MCF 10A (cell line): Measurements from ENCODE around the gene ZNF148. TPM values are rescaled to one million over a fixed set of nuclear protein-coding genes. Genes with fewer than 3 reads are reported as not detected.

Source experiments
- BruUV-seq: library from RNA; stranded (reverse); fragments of 400-500 nt; replicated peaks from 2 replicates; lab custom pipeline; 2021; lab: Mats Ljungman, UMichigan
- CTCF ChIA-PET: fragments of 300-600 bp; sonication (Branson Sonifier 250); formaldehyde crosslinking; extraction: SDS; loops from one replicate; lab custom pipeline; 2021; ENCODE audit warnings: antibody characterized with exemption, inconsistent platforms; lab: Yijun Ruan, JAX
- POLR2A ChIA-PET: fragments of 300-600, 350-650 bp; sonication (Branson Sonifier 250); formaldehyde crosslinking; extraction: SDS; loops from one replicate; lab custom pipeline; 2020; ENCODE audit warnings: antibody characterized with exemption, inconsistent platforms; lab: Yijun Ruan, JAX
- DNase-seq: peaks from one replicate; pipeline ENCODE4 v3.0.0-alpha.2; 2018; ENCODE audit not compliant: unreplicated experiment
- H3K27ac Mint-ChIP-seq: one replicate; pipeline ENCODE4 v1.8.0; 2022; ENCODE audit warnings: mild to moderate bottlenecking, low read depth, mixed read lengths; ENCODE audit not compliant: unreplicated experiment
- H3K27me3 Mint-ChIP-seq: one replicate; pipeline ENCODE4 v1.8.0; 2022; ENCODE audit warnings: mixed read lengths; ENCODE audit not compliant: insufficient read depth, unreplicated experiment
- H3K36me3 Mint-ChIP-seq: one replicate; pipeline ENCODE4 v1.8.0; 2022; ENCODE audit warnings: mild to moderate bottlenecking, moderate library complexity, mixed read lengths; ENCODE audit not compliant: insufficient read depth, unreplicated experiment
- H3K4me1 Mint-ChIP-seq: one replicate; pipeline ENCODE4 v1.8.0; 2022; ENCODE audit warnings: mixed read lengths; ENCODE audit not compliant: insufficient read depth, unreplicated experiment
- H3K4me3 Mint-ChIP-seq: one replicate; pipeline ENCODE4 v1.8.0; 2022; ENCODE audit warnings: mild to moderate bottlenecking, moderate library complexity, mixed read lengths; ENCODE audit not compliant: unreplicated experiment
- H3K9me3 Mint-ChIP-seq: one replicate; pipeline ENCODE4 v1.8.0; 2022; ENCODE audit warnings: mixed read lengths; ENCODE audit not compliant: unreplicated experiment
- intact Hi-C: fragments of 100-400 bp; cut with micrococcal nuclease; formaldehyde crosslinking; loops from 2 replicates; pipeline ENCODE4 v1.14.1; 2022
- total RNA-seq: library from RNA; stranded (reverse); gene quantifications from 2 replicates; pipeline ENCODE4 v1.2.3, GENCODE V29; 2022
- TF ChIP-seq, protein P1 (sequence below): fragments of 200-600 bp; IDR thresholded peaks from one replicate; pipeline ENCODE4 v1.8.0; 2022; ENCODE audit warnings: antibody characterized with exemption, mild to moderate bottlenecking; ENCODE audit not compliant: unreplicated experiment

Gene ZNF148
- total RNA-seq, 1 experiment from 2014 or later, result 35.2 TPM

DNA sequence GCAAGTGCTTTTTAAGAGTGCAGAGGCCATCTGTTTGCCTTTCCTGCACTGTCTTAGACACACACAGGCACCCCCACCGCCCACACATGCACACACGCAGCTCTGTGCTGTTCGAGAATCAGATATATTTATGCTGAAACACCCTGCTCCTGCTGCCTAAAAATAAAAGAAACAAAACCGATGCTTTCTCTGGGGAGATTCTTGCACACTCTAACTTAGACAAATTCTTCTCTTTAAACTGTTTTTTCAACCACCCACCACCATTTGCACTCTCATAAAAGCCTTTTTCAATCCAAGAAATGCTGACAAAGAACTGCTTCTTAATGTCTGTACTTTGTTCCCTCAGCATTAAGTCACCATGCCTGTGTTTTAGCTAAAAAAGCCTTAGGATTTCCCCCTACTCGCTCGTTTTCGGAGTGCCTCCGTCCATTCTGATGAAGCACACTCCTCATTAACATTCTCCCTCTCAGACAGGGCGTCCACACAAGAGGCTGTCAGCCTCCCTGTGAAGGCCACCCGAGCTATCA is 188.8 kb downstream of the ZNF148 start:
- no peaks in the 10 kb centered on the region for H3K4me1 Mint-ChIP-seq
- DNase-seq, result no peak
- no peaks in the 10 kb centered on the region for H3K36me3 Mint-ChIP-seq
- TF ChIP-seq, protein P1, sequence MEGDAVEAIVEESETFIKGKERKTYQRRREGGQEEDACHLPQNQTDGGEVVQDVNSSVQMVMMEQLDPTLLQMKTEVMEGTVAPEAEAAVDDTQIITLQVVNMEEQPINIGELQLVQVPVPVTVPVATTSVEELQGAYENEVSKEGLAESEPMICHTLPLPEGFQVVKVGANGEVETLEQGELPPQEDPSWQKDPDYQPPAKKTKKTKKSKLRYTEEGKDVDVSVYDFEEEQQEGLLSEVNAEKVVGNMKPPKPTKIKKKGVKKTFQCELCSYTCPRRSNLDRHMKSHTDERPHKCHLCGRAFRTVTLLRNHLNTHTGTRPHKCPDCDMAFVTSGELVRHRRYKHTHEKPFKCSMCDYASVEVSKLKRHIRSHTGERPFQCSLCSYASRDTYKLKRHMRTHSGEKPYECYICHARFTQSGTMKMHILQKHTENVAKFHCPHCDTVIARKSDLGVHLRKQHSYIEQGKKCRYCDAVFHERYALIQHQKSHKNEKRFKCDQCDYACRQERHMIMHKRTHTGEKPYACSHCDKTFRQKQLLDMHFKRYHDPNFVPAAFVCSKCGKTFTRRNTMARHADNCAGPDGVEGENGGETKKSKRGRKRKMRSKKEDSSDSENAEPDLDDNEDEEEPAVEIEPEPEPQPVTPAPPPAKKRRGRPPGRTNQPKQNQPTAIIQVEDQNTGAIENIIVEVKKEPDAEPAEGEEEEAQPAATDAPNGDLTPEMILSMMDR, result no peak
- H3K27ac Mint-ChIP-seq, result no peak overlapping the region
- no TSS peak for BruUV-seq
- ChIA-PET CTCF (no interaction called here), POLR2A (no interaction called here)
- no peaks in the 10 kb centered on the region for H3K9me3 Mint-ChIP-seq
- H3K4me3 Mint-ChIP-seq, result no peak overlapping the region
- no peaks in the 10 kb centered on the region for H3K27me3 Mint-ChIP-seq
- intact Hi-C loops, result no loop called here

DNA sequence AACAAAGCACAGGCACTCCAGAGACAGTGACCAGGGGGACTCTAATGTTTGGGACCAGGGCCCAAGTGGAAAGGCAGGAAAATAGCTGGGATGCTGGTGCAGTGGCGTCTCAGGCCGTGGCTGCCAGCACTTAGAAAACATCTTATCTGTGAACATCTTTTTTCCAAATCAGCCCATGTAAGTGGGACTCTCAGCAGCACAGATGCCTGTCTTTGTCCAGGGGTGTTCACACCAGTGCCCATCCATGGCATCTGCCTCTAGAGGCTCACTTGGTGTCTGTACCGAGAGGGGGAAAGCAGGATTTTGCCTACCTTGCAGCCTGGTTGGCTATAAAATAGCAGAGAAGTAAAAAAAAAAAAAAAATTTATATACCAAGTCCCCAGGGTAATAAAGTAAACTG is 189.3 kb downstream of the ZNF148 start:
- no peak overlapping the region for H3K4me3 Mint-ChIP-seq
- no peak overlapping the region for H3K27ac Mint-ChIP-seq
- TF ChIP-seq, protein P1, result no peak
- ChIA-PET POLR2A (no interaction called here), CTCF (no interaction called here)
- H3K27me3 Mint-ChIP-seq, result no peaks in the 10 kb centered on the region
- no peaks in the 10 kb centered on the region for H3K9me3 Mint-ChIP-seq
- H3K36me3 Mint-ChIP-seq, result peaks cover under 1% of the 10 kb centered on the region
- no peaks in the 10 kb centered on the region for H3K4me1 Mint-ChIP-seq
- intact Hi-C loops, result no loop called here
- DNase-seq, result no peak
- no TSS peak for BruUV-seq

DNA sequence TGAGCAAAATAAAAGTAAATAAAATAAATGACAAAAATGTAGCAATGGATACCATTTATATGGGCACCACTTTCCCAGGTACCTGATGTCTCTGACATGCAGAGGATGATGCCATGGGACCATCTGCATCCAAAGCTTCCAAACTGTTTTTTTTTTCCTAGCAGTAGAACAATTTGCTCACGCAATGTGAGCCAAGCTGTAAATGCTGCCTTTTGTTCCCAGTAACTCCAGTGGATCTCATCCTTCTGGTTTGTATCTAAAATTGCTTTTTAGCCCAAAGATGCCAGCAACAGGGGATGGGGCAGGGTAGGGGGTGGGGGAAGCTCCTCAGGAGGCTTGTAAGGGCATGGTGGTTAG is 195.3 kb downstream of the ZNF148 start:
- Mint-ChIP-seq H3K4me1 (no peaks in the 10 kb centered on the region), H3K27me3 (no peaks in the 10 kb centered on the region), H3K27ac (no peak overlapping the region), H3K36me3 (peaks cover 5% of the 10 kb centered on the region), H3K9me3 (no peaks in the 10 kb centered on the region), H3K4me3 (no peak overlapping the region)
- TF ChIP-seq, protein P1, result no peak
- ChIA-PET CTCF (interaction anchor here (0.6 to 1.5 kb wide), 2 partner anchors 12 to 44 kb away, joined by 3 to 4 read pairs; no protein-coding TSS in a partner anchor), POLR2A (interaction anchor here (0.6 kb wide), 1 partner anchor 16 kb away, joined by 3 read pairs; no protein-coding TSS in a partner anchor)
- intact Hi-C loops, result no loop called here
- no TSS peak for BruUV-seq
- DNase-seq, result no peak

DNA sequence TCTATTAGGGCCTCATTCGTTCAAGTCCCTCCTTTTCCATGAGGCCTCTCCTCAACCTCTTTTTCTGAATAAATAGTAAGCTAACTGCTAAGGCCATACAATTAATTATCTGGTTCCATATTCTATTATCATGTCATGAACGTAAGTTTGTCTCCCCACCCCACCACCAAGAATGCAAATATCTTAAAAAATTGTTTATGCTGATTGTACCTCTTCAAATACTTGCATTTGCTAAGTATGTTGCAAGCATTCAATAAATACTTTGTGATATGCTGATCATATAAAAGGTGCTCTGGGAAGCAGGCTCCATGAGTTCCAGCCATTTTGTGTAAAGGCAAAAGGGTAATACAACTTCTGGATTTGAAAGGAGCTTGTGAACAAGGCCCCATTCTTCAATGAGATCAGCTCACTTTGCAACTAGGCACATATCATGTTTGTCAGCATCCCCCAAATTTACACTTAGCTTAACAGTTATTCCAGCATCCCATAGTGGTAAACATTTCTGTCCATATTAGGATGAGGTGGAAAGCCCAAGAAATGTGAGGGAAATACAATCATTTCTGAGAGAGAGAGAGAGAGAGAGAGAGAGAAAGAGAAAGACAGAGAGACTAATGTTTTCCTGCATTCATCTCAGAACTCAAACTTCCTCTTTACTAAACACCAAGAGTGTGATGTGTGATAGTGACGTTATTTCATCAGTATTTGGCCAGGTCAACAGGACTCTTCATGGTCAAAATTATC is 195.8 kb downstream of the ZNF148 start:
- no TSS peak for BruUV-seq
- intact Hi-C loops, result no loop called here
- no peak for DNase-seq
- POLR2A ChIA-PET, result interaction anchor here (0.6 kb wide), 1 partner anchor 17 kb away, joined by 3 read pairs; no protein-coding TSS in a partner anchor
- Mint-ChIP-seq H3K27me3 (no peaks in the 10 kb centered on the region), H3K36me3 (peaks cover 9% of the 10 kb centered on the region), H3K27ac (no peak overlapping the region), H3K4me3 (no peak overlapping the region), H3K9me3 (no peaks in the 10 kb centered on the region), H3K4me1 (no peaks in the 10 kb centered on the region)
- CTCF ChIA-PET, result interaction anchor here (1.5 kb wide), 1 partner anchor 12 kb away, joined by 4 read pairs; no protein-coding TSS in a partner anchor
- TF ChIP-seq, protein P1, result no peak
